ENCODE data around the gene BCR. TPM values are rescaled to one million over a fixed set of nuclear protein-coding genes. Genes with fewer than 3 reads are reported as not detected.

Gene BCR
- total and polyA plus RNA-seq, 2 donors from 2014 or later = 45.0 to 97.7 TPM

GRCh38 chr22:23256171-23256932, 76.0 kb downstream of the BCR start:
- DNase-seq = no peak
- Histone ChIP-seq H3K9ac (ENCODE audit: low read length in 3 of 3) (peak overlapping the region in 1 of 3 donors; percentile 65), H3K9me3 (ENCODE audit: control insufficient read depth in 2 of 3, insufficient read depth in 1 of 3, low read length in 3 of 3) (no peaks in the 10 kb centered on the region), H3K4me3 (ENCODE audit: low read length in 3 of 3) (no peak overlapping the region), H3K27ac (ENCODE audit: low read depth in 2 of 2, low read length in 2 of 2) (peak overlapping the region; percentile 84 to 89), H3K27me3 (ENCODE audit: control insufficient read depth, insufficient read depth, low read length) (no peaks in the 10 kb centered on the region), H3K4me1 (ENCODE audit: control insufficient read depth in 2 of 3, insufficient read depth in 2 of 3, low read depth in 1 of 3, low read length in 3 of 3) (peaks cover 0 to 33% (median 24%) of the 10 kb centered on the region in 3 donors), H3K36me3 (ENCODE audit: control insufficient read depth in 2 of 3, insufficient read depth in 3 of 3, low read length in 3 of 3) (peaks cover 3 to 14% (median 10%) of the 10 kb centered on the region in 3 donors)
- FAIRE-seq = no peak
- intact Hi-C loops (cut with DNase I) = no loop called here
- no peak for TF ChIP-seq CTCF (IDR thresholded peaks at IDR 0.05; ENCODE audit: borderline replicate concordance, extremely low read depth, insufficient read depth)

- peak in 1 of 5 donors; percentile 80 for DNase-seq
- no peak for TF ChIP-seq CTCF (IDR thresholded peaks at IDR 0.05; ENCODE audit: borderline replicate concordance, extremely low read depth, insufficient read depth)
- Histone ChIP-seq H3K4me1 (ENCODE audit: control insufficient read depth in 2 of 3, insufficient read depth in 2 of 3, low read depth in 1 of 3, low read length in 3 of 3) (peaks cover 0 to 32% (median 24%) of the 10 kb centered on the region in 3 donors), H3K9ac (ENCODE audit: low read length in 3 of 3) (peak overlapping the region in 1 of 3 donors; percentile 65), H3K27ac (ENCODE audit: low read depth in 2 of 2, low read length in 2 of 2) (peak overlapping the region; percentile 84 to 89), H3K4me3 (ENCODE audit: low read length in 3 of 3) (no peak overlapping the region), H3K27me3 (ENCODE audit: control insufficient read depth, insufficient read depth, low read length) (no peaks in the 10 kb centered on the region), H3K9me3 (ENCODE audit: control insufficient read depth in 2 of 3, insufficient read depth in 1 of 3, low read length in 3 of 3) (no peaks in the 10 kb centered on the region), H3K36me3 (ENCODE audit: control insufficient read depth in 2 of 3, insufficient read depth in 3 of 3, low read length in 3 of 3) (peaks cover 3 to 20% (median 13%) of the 10 kb centered on the region in 3 donors)
- intact Hi-C loops (cut with DNase I) = no loop called here
- FAIRE-seq = no peak
These were observed 76.9 kb downstream of the BCR start for GRCh38 chr22:23256986-23257888.

- H3K27ac ChIP-seq (ENCODE audit: low read depth in 2 of 2, low read length in 2 of 2) = peak overlapping the region in 1 of 2 donors; percentile 84
These were observed 77.8 kb downstream of the BCR start for GRCh38 chr22:23257889-23258825.

More at GRCh38 chr22:23257889-23258825, 77.8 kb downstream of the BCR start:
- peak overlapping the region in 1 of 3 donors; percentile 53 for H3K9ac ChIP-seq (ENCODE audit: low read length in 3 of 3)
- no peaks in the 10 kb centered on the region for H3K27me3 ChIP-seq (ENCODE audit: control insufficient read depth, insufficient read depth, low read length)
- H3K9me3 ChIP-seq (ENCODE audit: control insufficient read depth in 2 of 3, insufficient read depth in 1 of 3, low read length in 3 of 3) = no peaks in the 10 kb centered on the region
- H3K4me3 ChIP-seq (ENCODE audit: low read length in 3 of 3) = no peak overlapping the region
- H3K4me1 ChIP-seq (ENCODE audit: control insufficient read depth in 2 of 3, insufficient read depth in 2 of 3, low read depth in 1 of 3, low read length in 3 of 3) = peaks cover 0 to 29% (median 24%) of the 10 kb centered on the region in 3 donors
- TF ChIP-seq CTCF (IDR thresholded peaks at IDR 0.05; ENCODE audit: borderline replicate concordance, extremely low read depth, insufficient read depth) = no peak
- H3K36me3 ChIP-seq (ENCODE audit: control insufficient read depth in 2 of 3, insufficient read depth in 3 of 3, low read length in 3 of 3) = peaks cover 3 to 21% (median 13%) of the 10 kb centered on the region in 3 donors
- DNase-seq (no peak), FAIRE-seq (no peak)
- intact Hi-C loops (cut with DNase I) = no loop called here
